Activated T-helper 9 cell treated with anti-CD3 and anti-CD28 coated beads, Interleukin-2, amount 50 U/mL, for 16 hours (primary cell): ENCODE results near the gene ANKRD22.

Source experiments
- DNase-seq: peaks from one replicate; pipeline ENCODE4 v3.0.0-alpha.2; 2020; ENCODE audit warnings: low read depth

ANKRD22 gene

DNA sequence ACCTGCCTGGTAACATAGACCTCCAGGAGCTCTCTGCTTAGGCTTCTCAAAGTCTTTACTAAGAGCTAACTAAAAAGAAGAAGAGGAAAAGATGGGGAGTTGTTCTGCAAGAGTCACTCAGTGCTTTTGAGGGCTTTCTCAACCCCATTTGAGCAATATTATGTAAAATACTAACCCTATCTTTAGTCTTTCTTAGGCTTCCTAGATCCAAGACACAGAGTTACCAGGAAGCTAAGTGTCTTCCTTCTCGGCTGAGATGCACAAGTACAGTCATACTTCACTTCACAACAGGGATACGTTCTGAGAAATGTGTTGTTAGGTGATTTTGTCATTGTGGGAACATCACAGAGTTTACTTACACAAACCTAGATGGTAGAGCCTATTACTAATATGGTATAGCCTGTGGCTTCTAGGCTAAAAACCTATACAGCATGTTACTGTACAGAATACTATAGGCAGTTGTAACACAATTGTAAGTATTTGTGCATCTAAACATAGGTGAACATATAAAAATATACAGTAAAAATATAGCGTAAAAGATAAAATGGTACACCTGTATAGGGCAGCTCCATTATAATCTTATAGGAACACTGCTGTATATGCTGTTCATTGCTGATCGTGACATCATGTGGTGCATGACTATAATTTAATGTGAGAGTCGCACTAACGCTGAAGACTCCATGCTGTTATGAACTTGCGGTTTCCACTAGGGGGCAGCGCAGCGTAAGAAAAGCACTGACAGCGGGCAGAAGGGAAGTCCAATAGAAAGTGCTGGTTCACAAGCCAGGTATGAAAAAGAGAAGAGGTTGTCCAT, 16.3 kb downstream of the ANKRD22 start:
- peak; percentile 76 for DNase-seq

DNA sequence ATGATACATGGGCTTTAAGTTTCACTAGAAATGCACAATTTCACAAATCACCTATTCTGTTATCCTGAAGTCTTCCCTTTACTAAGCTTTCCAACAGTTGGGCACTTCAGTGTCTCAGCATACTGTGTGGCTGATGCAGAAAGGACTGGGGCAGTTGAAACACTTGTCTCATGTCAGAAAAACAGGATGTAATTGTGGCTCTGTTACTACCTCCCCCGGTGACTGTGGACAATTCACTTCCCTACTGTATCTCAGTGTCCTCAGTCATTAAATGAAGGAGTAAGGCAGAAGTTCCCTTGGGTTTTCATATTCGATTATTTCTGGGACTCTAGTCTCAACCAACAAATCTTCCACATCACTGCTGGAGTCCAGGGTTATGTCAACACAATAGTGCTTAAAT, 17.9 kb downstream of the ANKRD22 start:
- DNase-seq, result no peak

DNA sequence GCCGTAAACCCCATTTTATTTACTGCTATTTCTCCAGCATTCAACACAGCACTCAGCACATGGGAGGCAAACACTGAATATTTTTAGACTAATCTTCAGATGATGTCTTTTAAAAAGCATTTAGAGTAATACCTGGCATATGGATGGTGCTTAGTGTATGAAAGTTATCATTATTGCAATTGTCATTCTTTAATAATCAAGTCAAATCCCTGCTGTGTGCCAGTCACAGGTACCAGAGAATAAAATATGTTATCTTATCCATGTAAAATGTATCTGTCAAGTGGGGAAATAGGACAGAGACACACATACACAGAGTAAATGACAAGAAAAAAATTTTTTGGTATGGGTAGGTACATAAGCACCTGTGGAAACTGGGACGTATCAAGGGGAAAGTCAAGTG, 18.5 kb downstream of the ANKRD22 start:
- no peak for DNase-seq

DNA sequence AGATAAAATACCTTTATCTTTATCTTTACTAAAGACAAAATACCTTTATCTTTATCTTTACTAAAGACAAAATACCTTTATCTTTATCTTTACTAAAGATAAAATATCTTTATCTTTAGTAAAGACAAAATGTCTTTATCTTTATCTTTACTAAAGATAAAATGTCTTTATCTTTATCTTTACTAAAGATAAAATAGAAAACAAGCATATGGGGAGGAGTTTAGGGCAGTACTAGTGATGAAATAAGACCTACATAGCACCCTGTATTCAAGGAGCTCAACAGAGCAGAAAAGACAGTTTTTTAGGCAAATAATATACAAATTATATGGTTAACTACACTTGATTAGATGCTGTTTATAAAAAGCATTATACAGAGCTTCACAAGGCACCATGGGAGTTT, 19.3 kb downstream of the ANKRD22 start:
- DNase-seq, result no peak

DNA sequence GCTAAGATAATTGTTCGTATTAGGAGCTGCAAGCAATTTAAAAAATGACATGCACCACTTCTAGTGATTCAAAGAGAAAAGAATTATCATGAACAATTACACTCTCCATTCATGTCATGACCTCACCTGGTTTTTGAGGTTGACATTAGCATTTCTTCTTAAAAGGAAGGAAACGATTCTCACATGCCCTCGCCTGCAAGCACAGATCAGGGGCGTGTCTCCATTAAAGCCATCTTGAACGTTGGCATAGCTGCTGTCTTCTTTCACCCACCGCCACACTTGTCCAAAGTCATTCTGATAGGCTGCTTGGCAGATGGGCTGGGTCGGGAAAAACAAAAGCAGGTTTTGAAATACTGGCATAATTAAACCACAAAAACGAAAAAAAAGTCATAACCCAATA, 19.9 kb downstream of the ANKRD22 start:
- DNase-seq, result peak; percentile 6

DNA sequence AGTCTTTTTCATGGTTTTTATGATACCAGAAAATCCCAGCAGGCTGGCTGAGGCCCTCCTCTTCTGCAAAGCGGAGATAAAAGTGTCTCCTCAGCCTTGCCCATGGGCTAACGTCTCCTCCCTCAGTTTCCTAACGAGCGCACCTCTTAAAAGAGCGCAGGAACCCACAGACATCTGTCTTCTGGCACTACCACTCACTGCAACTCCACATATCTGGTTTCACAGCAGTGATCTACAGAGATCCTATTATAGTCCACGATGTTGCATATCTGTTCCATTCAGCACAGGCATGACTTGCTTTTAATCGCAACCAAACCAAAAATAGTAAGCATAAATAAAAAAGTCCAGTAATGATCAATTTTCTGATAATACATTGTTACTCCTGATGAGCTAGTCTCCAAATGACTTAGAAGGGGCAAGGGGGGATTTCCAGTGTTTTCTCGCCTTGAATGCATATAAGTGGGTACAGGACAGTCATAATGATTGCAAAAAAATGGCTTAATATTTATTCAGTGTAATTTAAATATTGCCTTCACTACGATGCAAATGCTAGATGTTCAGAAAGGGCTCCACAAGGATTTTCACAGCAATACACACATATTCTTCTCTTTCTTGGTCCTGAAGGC, 20.9 kb downstream of the ANKRD22 start:
- no peak for DNase-seq

DNA sequence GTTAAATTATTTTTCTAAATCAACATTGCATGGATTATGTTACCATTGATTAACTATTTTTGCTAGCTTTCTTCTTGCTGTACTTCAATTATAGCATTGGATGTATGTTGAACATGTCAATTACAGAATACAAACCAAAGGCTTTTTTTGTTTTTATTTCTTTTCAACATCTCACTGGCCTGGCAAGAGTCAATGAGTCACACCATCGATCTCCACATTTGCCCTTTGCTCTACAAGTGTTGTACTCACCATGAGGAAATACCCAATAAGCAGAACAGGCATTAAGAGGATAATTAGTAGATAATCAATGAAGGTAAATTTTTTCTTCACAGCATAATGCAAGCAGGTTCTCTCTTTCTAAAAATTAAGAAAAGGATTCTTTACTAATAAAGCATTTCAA, 23.3 kb downstream of the ANKRD22 start:
- no peak for DNase-seq

DNA sequence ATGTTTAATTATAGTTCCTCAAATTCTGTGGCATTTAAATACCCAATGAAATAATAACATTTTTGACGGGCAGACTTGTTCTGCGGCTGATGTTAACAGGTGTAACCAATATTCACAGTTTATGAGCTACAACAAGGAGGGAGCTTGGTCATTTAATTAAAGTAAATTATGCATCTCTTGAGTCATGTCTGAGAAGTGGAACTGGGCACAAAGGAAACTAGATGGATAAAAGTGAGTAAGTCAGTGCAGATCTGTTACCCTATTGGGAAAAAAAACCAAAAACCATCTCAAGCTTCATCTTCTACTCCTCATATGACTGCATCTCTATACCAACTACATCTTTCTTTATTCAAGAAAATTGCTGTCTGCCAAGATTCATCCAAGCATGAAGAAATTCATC, 24.0 kb downstream of the ANKRD22 start:
- no peak for DNase-seq

DNA sequence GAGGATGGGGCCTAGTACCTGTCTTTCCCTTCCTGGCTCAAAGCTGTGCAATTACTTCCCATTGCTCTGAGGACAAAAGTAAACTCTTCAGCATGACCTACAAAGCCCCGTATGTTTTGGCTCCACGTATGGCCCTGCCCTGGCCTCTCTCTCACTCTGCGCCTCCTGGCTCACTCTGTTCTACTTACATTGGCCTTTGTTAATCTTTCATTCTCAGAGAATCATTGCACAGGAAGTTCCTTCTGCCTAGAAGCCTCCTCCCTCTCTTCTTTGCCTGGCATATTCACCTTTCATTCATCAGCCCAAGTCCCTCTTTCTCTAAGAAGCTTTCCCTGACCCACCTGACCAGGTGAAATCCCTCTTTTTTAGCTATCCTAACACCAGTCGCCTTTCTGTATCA, 25.3 kb downstream of the ANKRD22 start:
- DNase-seq, result no peak

DNA sequence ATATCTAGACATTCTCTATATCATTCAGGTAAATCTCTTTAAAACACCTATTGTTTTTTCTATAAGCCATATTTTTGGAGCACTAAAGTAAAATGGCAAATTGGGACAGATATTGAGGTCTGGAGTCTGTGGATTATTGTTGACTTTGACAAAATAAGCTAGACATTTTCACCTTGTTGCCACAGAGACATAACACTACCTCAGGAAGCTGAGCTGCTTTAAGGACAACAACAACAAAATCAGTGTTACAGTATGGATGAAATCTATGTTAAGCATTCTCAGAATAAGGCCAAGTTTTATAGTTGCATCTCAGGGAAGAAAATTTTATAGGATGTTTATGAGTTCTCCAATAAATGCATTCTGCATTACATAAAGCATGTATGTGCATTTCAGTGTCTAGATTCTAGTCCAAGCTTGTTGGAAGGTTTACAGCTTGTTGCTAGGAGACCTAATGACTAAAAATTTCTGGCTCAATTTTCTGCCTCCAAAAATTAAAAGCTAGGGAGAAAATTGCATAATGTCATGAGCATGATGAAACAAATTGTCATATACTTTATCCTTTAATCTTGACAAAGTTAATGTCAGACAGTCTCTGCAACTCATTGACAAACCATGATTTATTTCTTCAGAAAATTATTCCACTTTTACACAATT, 30.8 kb downstream of the ANKRD22 start:
- DNase-seq, result no peak

DNA sequence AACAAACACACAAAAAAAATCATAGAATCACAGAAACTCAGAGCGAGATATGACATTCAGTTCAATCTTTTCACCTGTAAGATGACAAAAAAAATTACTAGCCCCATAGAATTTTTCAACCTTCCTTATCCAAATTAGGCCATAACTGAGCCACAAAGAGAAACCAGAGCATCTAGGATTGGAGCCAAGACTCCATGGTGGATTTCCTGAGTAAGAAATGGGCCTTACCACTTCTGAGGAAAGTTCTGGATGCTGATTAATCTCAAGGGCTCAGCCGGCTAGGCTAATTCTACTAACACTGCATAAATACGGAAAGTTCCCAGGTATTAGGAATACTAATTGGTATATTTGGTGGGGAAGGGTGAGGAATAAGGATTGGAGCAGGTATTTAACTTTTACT, 32.4 kb downstream of the ANKRD22 start:
- DNase-seq, result no peak

DNA sequence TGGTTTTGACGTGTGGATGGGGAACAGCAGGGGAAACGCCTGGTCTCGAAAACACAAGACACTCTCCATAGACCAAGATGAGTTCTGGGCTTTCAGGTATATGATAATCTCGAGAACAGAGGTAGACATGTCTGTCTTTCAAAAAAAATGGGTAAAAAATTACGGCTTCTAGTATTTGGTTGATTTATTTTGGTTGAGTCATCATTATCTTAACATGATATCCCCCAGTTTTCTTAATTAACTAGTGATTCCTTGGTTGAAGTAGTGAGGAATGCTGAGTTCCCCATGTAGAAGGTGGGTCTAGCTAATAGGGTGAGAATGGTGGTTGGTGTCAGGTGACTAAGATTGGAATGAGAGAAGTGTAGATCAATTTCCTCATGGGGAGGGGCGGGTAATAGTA, 38.4 kb downstream of the ANKRD22 start:
- DNase-seq, result no peak

DNA sequence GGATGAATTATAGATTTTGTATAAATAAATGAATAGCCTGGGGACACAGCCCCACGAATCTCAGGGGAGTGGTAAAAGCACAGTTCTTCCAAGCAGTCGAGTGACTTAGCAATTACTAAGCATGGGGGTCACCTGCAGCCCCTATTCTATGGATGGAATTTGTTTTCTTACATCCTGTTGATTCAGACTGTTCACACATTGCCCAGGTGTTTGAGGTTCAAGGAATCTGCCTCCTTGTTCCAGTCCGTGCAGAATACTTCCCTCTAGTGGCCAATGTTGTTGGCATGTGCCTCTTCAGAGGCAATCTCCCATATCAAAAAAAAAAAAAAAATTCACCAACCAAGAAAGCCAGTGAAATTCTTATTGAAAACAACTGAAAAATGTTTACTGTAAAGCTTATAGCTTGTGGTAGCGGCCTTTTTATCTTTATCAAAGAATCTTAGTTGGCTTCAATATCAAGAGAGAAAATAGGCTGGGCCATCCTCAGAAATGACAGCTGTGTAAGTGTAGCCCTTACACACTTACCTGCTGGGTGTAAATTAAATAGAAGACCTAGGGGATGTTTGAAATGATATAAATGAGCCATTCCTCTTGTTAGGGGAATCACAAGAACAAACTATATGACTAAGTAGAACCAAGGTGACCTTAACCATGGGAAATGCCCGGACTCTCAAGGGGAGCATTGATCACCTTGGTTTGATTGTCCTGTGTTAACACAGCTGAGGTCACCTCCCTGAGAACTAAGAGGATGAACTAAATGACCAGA, 41.3 kb downstream of the ANKRD22 start:
- DNase-seq, result no peak

DNA sequence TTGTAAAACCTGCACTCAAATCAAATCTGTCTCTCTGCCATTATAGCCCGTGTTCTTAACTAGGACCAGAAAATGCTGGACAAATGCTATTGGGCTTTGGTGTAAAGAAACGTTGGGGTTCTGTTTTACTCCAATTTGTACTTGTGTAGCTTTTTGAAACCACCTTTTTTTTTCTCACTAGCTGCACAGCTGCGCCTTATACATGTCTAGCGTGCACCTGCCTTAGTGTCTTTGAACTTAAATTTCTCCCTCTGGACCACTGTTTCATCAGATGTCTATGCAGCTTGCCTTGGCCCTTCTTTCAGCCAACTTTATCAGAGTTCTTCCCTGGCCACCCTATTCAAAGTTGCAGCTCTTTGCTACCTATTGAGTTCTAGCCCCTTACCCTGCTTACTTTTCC, 42.0 kb downstream of the ANKRD22 start:
- no peak for DNase-seq

DNA sequence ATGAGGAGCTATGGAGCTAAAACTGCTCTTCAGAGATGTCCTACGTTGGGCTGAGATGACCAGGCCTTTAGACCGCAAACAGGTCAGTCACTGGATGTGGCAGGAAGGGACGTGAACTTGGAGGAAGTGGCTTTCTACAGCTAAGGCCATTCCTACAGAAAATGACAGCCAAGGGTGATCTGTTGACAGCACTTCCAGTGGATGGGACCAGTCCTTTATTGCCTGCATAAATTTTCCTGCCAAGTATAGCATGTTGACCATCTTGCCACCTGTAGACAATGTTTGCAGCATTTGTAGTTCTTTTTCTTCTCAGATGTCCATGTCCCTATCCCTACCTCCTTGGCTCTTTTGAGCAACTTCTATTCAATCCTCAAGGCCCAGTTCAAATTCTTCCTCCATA, 45.7 kb downstream of the ANKRD22 start:
- no peak for DNase-seq

DNA sequence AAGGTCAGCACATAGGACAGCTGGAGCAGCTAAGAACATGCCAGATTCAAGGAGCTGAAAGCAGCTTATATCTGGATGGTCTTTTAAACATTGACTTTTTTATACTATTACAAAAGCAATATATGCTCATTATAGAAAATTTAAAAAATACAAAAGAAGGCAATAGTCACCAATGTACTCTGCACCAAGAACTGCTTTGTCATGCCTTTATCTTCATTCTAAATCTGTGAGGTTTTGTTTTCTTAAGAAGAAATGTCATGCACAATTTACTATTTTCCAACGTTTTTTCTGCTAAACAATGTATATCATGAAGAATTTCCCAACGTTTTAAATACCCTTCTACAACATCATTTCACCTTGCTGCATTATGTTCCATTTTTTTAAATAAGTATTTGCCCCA, 46.3 kb downstream of the ANKRD22 start:
- no peak for DNase-seq

DNA sequence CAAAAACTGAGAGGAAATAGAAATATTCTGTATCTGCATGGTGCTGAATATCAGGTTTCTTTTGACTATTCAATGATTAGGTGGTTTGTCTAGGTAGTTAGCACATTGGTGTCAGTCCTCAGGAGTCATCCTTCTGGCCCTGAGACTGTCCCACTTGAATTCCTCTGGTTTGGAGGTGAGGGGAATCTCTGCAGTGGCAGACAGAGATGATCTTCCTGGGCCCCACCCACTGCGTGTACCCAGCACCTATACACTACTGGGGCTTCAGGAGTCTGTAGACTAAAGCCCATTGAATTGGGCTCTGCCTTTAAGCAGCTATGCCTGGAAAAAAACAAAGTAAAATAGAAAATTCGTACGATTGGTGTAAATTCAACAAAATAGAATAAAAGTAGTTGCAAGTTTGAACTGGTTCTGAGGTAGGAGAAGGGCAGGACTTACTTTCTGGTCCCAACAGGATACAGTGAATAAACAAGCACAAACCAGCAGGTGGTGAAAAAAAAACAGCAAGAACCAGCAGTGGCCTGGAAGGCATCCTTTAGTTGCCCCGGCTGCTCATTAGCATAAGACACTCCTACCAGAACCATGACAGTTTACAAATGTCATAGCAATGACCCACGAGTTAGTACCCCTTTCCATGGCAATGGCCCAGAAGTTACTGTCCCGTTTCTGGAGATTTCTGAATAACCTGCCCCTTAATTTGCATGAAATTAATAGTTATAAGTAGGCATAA, 47.4 kb downstream of the ANKRD22 start:
- DNase-seq, result no peak

DNA sequence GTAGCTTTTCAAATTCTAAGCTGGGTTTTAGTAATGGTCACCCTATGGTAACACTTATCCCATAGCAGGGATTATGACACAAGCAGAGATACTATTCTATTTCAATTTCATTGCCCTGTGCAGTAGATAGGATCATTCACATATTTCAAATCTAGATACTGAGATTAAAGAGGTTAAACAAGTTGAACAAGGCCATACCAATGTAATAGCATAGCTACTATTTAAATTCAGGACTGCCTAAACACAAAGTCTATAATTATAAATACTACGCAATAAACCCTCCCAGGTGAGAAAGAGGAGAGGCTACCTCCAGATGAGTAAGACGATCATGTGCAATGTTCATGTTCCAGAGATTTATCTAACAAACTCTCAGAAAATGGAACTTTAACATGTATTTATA, 48.0 kb downstream of the ANKRD22 start:
- no peak for DNase-seq

DNA sequence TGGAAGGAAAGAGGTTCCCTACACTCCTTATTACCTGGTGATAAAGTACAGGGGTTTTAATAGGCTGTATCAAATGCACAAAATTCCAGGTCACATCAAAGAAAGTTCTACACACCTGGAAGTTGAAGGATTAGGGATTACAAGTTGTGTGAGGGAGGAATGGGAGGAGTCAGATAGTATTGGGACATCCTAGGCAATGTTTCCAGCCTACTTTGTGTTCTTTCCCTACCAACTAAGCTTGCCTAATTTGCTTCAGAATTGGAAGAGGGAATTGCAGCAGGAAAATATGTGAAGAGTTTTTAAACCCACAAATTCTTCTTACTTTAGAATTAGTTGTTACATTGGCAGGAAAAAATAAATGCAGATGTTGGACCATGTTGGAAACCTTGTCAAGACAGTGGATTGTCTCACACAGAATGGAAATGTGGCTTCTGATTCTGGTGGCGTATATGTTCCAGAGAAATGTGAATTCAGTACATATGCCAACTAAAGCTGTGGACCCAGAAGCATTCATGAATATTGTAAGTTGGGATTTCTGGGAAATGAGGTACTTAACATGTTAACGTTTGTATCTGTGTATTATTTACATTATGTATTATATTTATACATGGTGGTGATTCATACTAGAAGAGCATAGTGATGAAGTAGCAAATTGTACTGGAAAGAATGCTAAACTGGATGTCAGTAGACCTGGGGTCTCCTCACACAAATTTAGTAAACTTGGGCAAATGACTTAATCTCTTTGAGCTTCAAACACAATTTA, 48.9 kb downstream of the ANKRD22 start, which contains the start of gene LIPM:
Gene LIPM, plus strand, starts transcription at position 208 of the 763 bp plus-strand sequence. Its CDS starts 167 bp downstream, at position 375.
- no peak for DNase-seq

DNA sequence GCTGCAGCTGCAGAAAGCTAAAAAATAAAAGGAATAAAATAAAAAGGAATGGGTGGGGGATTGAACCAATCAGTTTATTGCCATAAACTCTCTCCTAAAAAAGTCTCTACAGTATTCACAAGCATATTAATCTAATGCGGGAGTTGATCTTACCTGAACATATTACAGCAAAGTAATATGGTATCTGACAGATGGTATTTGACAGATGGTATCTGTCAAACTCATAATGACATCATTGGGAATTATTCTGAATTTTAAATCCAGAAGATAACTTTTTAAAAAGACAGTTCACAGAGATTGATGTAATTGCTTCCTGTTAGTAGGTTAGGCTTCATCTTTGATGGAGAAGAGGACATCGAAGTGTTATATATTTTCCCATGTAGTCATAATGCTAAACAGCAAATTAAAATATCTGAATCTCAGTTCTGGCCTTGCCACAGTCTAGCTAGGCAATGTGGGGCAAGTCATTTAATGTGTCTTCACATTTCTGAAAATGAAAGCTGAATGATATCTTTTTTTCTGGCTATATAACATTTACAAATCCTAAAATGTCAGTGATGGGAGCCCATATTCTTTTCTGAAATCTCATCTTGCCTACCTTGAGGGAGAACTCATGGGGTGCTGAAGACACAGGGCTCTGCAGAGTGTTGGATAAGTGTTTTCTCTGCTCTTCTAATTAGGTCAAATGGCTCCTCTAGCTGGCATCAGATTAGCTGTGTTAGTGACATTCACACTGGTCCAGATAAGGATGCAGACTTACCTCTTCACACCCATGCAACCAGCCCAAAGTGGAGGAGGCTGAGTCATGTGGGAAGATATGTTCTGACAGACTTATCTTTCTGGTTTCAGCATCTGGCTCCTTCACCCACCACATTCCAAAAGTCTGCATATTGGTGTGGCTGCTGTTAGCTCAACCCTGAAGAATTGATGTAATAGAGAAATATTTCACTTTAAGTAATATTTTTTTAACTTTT, 51.2 kb downstream of the ANKRD22 start:
- no peak for DNase-seq
